GM13977 (cell line): Measurements from ENCODE around the gene OR2S2.

ENCODE experiments used
- DNase-seq: peaks from one replicate; pipeline ENCODE4 v3.0.0; 2012; ENCODE audit warnings: low spot score
- CTCF ChIP-seq: IDR thresholded peaks from 2 replicates; pipeline ENCODE4 v1.5.1; 2012; ENCODE audit warnings: mild to moderate bottlenecking, control low read depth; ENCODE audit not compliant: insufficient read depth; ENCODE audit errors: extremely low read depth, missing control alignments
- in situ Hi-C: fragments of 300-500 bp; cut with MboI; formaldehyde crosslinking; loops from one replicate; pipeline ENCODE4 v1.12.0; 2022; ENCODE audit warnings: low sequenced_read_pairs, low pct_unique_long_range_greater_than_20kb, mixed read lengths, inconsistent platforms; ENCODE audit not compliant: unreplicated experiment

The OR2S2 gene

GRCh38 chr9:35929453-35929718 is 28.6 kb downstream of the OR2S2 start:
- in situ Hi-C loops = no loop called here
- no peak for DNase-seq
- TF ChIP-seq CTCF = no peak

- in situ Hi-C loops = no loop called here
- no peak for TF ChIP-seq CTCF
These were observed 29.1 kb downstream of the OR2S2 start for GRCh38 chr9:35928591-35929452.

GRCh38 chr9:35923927-35924763 is 33.8 kb downstream of the OR2S2 start:
- in situ Hi-C loops = no loop called here
- no peak for TF ChIP-seq CTCF
- no peak for DNase-seq

More at GRCh38 chr9:35928591-35929452, 29.1 kb downstream of the OR2S2 start:
- DNase-seq = no peak

- TF ChIP-seq CTCF = no peak
- DNase-seq = no peak
- in situ Hi-C loops = no loop called here
These were observed 34.4 kb downstream of the OR2S2 start for GRCh38 chr9:35923598-35923926.

GRCh38 chr9:35920051-35920620 is 37.8 kb downstream of the OR2S2 start:
- in situ Hi-C loops = no loop called here
- DNase-seq = no peak
- no peak for TF ChIP-seq CTCF

- DNase-seq = no peak
- no peak for TF ChIP-seq CTCF
- in situ Hi-C loops = no loop called here
These were observed 38.5 kb downstream of the OR2S2 start for GRCh38 chr9:35919212-35920008.
